ENCODE results near the gene ALDH1A3.

ALDH1A3 gene

DNA sequence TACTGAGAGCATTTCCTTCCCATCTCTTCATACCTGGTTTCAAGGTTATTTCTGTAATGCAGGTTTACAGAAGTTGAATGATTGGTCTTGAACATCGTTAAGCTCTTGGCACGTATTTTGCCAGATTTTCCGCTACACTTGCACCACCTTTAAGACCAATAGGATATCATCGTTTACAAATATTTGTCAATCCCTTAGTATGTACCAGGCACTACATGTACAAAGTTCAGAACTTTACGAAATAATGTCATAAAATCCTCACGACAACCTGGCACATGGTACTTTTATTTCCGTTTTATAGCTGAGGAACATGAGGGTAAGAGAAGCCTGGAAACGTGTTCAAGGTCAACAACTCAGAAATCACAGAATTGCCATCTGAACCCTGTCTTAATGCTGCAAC, 45.8 kb downstream of the ALDH1A3 start:
- ATAC-seq (ENCODE audit: low read depth) (no peak), DNase-seq (ENCODE audit: low spot score in 2 of 2) (no peak)
- Mint-ChIP-seq H3K27me3 (no peaks in the 10 kb centered on the region), H3K36me3 (peaks cover 8% of the 10 kb centered on the region), H3K9me3 (no peaks in the 10 kb centered on the region), H3K4me1 (peaks cover 49% of the 10 kb centered on the region), H3K27ac (no peak overlapping the region), H3K4me3 (no peak overlapping the region)

DNA sequence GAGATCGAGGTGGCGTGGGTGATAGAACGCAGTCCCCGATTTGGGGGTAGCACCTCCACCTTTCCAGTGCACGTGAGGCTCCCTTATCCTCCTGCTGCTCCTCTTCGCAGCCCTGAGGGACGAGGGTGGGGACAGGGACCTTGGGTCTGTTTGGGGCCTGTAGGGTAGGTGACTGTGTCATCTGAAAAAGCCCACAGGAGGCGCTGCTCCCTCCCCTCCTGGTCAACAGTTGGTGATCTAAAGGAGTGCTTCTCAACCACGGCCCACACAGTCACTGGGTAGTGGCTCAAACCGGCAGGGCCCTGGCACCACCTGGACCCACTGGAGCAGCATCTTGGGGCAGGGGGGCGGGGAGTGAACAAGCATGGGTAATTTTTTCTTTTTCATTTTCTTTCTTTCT, 46.6 kb downstream of the ALDH1A3 start:
- peaks cover 48% of the 10 kb centered on the region for H3K4me1 Mint-ChIP-seq
- no peaks in the 10 kb centered on the region for H3K9me3 Mint-ChIP-seq
- peaks cover 8% of the 10 kb centered on the region for H3K36me3 Mint-ChIP-seq
- no peaks in the 10 kb centered on the region for H3K27me3 Mint-ChIP-seq
- no peak overlapping the region for H3K4me3 Mint-ChIP-seq
- DNase-seq (ENCODE audit: low spot score in 2 of 2) (no peak), ATAC-seq (ENCODE audit: low read depth) (peak; percentile 23)
- H3K27ac Mint-ChIP-seq: no peak overlapping the region

DNA sequence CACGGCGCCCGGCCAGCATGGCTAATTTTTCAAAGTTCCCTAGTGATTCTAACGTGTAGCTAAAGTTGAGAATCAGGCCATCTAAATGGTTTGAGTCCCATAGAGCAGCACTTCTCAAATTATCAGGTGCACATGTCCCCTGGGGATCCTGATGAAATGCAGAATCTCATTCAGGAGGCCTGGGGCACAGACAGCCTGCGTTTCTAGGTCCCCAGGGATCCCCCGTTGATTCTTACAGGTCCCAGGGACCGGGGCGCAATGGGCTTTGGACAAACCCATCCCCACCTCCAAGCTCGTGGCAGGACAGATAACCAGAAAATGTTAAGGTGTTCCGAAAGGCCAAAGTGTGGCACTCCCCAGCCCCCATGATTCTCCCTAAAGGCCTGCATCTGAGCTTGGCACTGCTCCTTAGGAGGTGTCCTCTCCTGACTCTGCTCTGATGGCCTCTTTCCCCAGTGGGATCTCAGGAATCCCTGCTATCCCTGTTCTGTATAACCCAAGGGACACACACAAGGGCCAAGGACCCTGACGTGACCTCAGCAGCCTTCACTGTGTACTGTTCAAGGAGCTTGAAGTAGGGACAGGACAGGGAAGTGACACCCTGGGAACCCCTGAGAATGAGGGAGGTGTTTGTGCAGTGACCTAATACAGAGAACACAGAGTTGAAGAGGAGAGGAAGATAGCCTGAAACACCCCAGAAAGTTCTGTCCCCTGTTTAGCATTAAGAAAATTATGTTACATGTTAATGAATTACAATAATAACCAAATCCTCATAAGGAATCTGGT, 47.5 kb downstream of the ALDH1A3 start:
- Mint-ChIP-seq H3K27ac (peak overlapping the region; percentile 54), H3K4me1 (peaks cover 49% of the 10 kb centered on the region), H3K9me3 (no peaks in the 10 kb centered on the region), H3K36me3 (peaks cover 9% of the 10 kb centered on the region), H3K27me3 (no peaks in the 10 kb centered on the region), H3K4me3 (peak overlapping the region; percentile 39)
- peak in 1 of 2 donors; percentile 37 for DNase-seq (ENCODE audit: low spot score in 2 of 2)
- peak; percentile 72 for ATAC-seq (ENCODE audit: low read depth)

DNA sequence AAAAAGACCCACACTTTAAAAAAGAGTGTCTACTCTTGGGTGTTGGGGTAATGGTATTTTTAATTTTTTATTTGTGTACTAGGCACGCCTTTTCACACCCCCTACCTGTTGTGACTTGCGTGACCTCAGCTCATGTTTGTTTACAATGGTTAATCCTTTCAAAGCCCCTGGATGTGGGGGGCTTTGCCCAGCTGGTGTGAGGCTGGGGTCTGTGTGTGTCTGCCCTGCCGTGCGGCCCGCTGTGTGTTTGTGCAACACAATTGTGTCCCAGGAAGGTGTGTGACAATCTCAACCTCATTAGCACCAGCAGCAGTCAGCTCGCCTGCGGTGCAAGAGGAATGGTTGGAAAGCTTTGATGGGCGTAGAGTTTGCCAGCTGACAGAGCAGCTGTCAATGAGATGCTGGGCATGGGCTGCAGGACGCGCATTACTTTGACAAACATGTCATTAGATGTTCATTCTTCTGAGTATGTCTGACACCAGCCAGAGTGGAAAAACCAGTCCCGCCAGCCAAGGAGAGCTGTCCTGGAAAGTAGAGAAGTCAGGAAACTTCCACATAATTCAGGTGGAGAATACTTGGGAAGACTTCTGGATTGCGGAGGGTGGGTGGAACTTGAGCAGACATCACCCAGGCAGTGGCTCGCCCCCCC, 49.1 kb downstream of the ALDH1A3 start:
- Mint-ChIP-seq H3K4me1 (peaks cover 51% of the 10 kb centered on the region), H3K27ac (no peak overlapping the region), H3K4me3 (no peak overlapping the region), H3K9me3 (no peaks in the 10 kb centered on the region), H3K36me3 (peaks cover 10% of the 10 kb centered on the region), H3K27me3 (no peaks in the 10 kb centered on the region)
- DNase-seq (ENCODE audit: low spot score in 2 of 2) (no peak), ATAC-seq (ENCODE audit: low read depth) (no peak)

DNA sequence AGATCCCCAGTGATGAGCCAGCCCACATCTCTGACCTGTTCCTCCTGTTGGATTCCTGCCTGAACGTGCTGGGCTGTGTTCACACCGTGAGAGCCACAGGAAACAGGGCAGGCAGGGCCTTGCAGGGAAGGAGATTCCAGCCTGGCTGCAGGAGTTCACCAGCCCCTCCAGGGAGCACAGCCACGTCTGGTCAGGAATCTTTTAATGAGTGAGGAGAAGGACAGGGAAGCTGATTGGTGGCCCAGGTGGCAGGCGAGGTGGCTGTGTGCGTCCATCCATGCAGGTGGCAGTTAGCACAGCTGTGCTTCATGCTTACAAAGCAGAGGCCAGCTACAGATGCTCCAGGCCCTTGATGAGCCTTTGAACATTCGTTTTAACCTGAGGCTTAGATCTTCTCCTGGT, 50.0 kb downstream of the ALDH1A3 start:
- no peak overlapping the region for H3K4me3 Mint-ChIP-seq
- ATAC-seq (ENCODE audit: low read depth): no peak
- peaks cover 53% of the 10 kb centered on the region for H3K4me1 Mint-ChIP-seq
- no peak for DNase-seq (ENCODE audit: low spot score in 2 of 2)
- H3K36me3 Mint-ChIP-seq: peaks cover 6% of the 10 kb centered on the region
- H3K9me3 Mint-ChIP-seq: no peaks in the 10 kb centered on the region
- no peak overlapping the region for H3K27ac Mint-ChIP-seq
- no peaks in the 10 kb centered on the region for H3K27me3 Mint-ChIP-seq

DNA sequence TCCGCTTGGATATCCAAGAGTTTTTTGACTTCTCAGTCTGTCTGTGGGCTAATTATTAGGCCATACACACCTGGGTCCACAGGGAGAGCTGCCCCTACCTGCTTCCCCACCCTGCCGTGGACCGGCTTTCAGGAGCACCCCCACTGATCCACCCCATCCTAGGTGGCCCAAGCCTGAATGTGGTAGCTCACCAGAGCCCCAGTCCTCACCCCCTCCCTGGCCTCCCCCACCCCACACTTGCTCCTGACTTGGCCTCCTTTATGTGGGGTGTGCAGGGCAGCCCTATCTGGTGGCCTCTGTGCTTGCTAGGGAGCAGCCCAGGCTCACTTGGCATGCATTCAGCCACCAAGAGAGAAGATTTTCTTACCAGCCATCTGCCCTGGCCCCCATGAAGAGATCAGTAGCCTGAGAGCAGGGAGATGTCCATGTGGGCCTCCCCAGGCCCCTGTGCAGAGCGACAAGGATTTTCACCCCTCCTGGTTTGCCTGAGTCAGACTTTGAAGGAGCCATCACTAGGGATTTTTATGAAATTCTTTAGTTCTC, 50.7 kb downstream of the ALDH1A3 start:
- Mint-ChIP-seq H3K36me3 (peaks cover 4% of the 10 kb centered on the region), H3K27me3 (no peaks in the 10 kb centered on the region), H3K4me1 (peaks cover 59% of the 10 kb centered on the region), H3K27ac (peak overlapping the region; percentile 38), H3K9me3 (no peaks in the 10 kb centered on the region), H3K4me3 (no peak overlapping the region)
- no peak for ATAC-seq (ENCODE audit: low read depth)
- no peak for DNase-seq (ENCODE audit: low spot score in 2 of 2)

DNA sequence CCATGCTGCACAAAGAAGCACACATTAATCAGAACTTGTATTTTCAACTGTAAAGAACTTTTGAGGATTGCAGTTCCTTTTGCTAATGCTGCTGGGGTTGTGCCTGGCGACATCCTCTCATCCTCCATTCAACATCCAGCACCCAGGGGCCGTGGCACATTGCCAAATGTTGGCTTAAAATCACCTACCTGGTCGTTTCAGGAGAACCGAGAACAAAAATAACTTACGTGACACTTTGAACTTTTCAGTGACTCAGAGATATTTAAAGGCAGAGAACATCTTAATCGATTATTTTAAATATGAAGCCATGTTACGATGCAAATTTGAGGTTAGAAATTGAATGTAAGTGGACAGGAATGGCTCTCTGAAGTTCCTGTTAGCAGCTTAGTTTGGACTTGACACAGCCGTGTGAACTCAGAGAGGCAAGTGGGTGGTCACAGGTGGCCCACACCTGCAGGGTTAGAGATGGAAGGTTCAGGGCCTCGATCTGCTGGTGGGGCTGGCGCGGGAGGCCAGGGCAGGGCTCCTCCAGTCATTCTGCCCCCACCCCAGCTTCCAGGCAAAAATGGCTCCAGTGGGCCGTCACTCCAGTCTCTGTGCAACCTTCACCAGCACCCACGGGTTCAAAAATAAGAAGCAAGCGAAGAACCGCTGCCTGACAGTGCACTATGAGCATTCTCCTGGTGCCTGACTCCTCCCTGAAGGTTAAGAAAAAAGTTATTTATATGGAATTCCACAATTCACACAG, 51.7 kb downstream of the ALDH1A3 start:
- ATAC-seq (ENCODE audit: low read depth) (no peak), DNase-seq (ENCODE audit: low spot score in 2 of 2) (no peak)
- Mint-ChIP-seq H3K4me3 (no peak overlapping the region), H3K36me3 (peaks cover 2% of the 10 kb centered on the region), H3K9me3 (no peaks in the 10 kb centered on the region), H3K27ac (no peak overlapping the region), H3K27me3 (no peaks in the 10 kb centered on the region), H3K4me1 (peaks cover 59% of the 10 kb centered on the region)

DNA sequence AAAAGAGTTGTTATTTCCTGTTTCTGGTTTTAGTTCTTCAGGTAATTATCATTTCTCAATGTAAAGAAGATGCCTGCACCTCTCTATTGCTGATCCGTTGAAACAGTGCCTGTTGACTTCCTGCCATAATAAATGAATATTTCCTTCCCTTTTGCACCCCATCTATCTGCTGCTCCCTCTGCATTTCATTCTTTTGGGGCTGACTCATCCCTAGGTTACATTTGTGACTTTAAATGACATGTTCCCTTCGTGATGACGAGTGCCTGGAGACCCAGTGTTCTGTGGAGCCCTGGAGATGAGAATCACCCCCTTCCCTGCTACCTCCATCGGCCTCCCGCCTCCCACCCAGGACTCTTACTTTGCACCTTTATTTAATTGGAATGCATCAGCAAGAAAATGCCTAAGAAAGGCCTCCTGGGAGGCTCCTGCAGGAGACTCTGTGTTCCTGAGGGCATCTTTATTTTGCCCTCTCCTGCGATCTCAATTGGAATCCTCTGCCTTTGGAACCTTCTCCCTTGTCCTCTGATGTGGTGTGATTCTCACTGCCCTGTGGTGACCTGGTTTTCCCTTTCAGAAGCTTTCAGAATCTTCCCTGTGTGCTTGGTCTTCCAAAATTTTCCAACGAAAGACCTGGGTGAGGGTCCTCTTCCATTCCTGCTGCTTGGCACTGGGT, 53.2 kb downstream of the ALDH1A3 start:
- Mint-ChIP-seq H3K36me3 (peaks cover 2% of the 10 kb centered on the region), H3K4me3 (no peak overlapping the region), H3K27ac (no peak overlapping the region), H3K4me1 (peaks cover 50% of the 10 kb centered on the region), H3K9me3 (no peaks in the 10 kb centered on the region), H3K27me3 (no peaks in the 10 kb centered on the region)
- DNase-seq (ENCODE audit: low spot score in 2 of 2) (no peak), ATAC-seq (ENCODE audit: low read depth) (no peak)

DNA sequence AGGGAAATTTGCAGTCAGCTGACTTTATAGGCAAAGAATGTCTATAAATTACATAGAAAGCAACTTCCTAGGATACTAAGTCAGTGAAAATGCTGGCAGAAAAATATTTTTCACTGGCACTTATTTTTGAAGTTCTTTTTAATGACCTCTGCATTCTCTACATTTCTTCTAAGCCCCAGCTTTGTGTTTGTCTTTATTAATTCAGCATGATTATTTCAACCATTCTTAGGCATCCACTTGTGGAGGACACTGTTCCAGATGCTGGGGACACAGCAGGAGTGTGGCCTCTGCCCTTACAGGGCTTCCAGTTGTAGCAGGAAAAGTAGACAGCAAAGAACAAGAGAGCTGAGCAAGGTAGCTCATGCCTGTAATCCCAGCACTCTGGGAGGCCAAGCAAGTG, 54.5 kb downstream of the ALDH1A3 start:
- H3K36me3 Mint-ChIP-seq: peaks cover 2% of the 10 kb centered on the region
- H3K4me1 Mint-ChIP-seq: peaks cover 50% of the 10 kb centered on the region
- H3K27me3 Mint-ChIP-seq: no peaks in the 10 kb centered on the region
- ATAC-seq (ENCODE audit: low read depth) (no peak), DNase-seq (ENCODE audit: low spot score in 2 of 2) (no peak)
- no peaks in the 10 kb centered on the region for H3K9me3 Mint-ChIP-seq
- H3K4me3 Mint-ChIP-seq: no peak overlapping the region
- peak overlapping the region; percentile 29 for H3K27ac Mint-ChIP-seq

DNA sequence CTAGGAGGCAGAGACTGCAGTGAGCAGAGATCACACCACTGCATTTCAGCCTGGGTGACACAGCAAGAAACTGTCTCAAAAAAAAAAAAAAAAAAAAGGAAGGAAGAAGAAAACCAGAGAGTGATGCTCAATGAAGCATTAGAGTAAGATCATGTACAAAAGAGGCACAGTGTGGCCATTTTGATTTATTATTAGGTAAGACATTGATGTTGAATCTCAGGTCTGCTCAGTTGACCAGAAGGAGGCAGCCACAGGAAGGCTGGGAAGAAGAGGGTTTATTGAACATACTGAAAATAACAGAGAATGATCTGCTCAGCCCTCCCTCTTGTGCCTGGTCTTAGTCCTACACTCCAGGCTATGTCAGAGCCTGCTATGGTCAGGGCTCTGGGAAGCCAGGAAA, 55.1 kb downstream of the ALDH1A3 start:
- Mint-ChIP-seq H3K27me3 (no peaks in the 10 kb centered on the region), H3K36me3 (peaks cover 2% of the 10 kb centered on the region), H3K27ac (peak overlapping the region; percentile 29), H3K4me3 (no peak overlapping the region), H3K9me3 (no peaks in the 10 kb centered on the region), H3K4me1 (peaks cover 46% of the 10 kb centered on the region)
- DNase-seq (ENCODE audit: low spot score in 2 of 2) (no peak), ATAC-seq (ENCODE audit: low read depth) (peak; percentile 83)

DNA sequence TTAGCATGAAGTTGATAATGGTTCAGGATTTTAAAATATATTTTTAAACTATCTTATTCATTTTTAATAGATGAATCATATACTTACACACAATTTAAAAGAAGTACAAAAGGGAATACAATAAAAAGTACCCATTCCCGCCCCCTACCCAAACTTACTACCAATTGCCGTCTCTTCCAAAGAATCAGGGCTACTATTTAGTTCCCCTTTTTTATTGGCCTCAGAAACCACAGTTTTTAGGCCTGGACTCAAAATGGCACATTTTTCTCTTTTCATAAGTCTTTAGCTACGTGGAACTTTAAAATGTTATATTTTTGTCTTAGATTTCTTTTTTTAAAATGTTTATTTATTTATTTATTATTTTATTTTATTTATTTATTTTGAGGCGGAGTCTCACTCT, 57.5 kb downstream of the ALDH1A3 start:
- peaks cover 31% of the 10 kb centered on the region for H3K4me1 Mint-ChIP-seq

DNA sequence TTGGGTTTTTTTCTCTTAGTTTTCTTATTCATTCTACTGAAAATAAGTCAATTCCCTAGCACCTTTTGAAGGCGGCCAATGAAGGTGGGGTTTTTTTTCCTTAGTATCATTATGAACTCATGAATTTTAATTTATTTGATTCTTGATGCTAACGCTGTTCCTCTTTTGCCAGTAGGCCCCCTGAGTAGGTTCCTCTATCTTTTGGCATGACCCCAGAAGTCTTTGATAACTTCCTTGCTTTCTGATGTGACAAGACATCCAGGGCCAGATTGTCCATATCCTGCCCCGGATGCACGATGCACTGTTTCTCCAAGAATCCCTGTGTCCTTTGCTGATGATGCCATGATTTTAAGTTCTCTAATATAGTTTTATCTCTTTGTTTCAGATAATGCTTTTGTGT, 60.2 kb downstream of the ALDH1A3 start:
- ATAC-seq (ENCODE audit: low read depth): no peak
- no peak overlapping the region for H3K4me3 Mint-ChIP-seq
- no peaks in the 10 kb centered on the region for H3K9me3 Mint-ChIP-seq
- H3K27ac Mint-ChIP-seq: no peak overlapping the region
- DNase-seq (ENCODE audit: low spot score in 2 of 2): no peak
- H3K36me3 Mint-ChIP-seq: no peaks in the 10 kb centered on the region
- H3K4me1 Mint-ChIP-seq: peaks cover 24% of the 10 kb centered on the region
- no peaks in the 10 kb centered on the region for H3K27me3 Mint-ChIP-seq

More for the DNA sequence above, 57.5 kb downstream of the ALDH1A3 start:
- H3K27ac Mint-ChIP-seq: no peak overlapping the region
- no peak overlapping the region for H3K4me3 Mint-ChIP-seq
- no peak for ATAC-seq (ENCODE audit: low read depth)
- H3K36me3 Mint-ChIP-seq: peaks cover 1% of the 10 kb centered on the region
- DNase-seq (ENCODE audit: low spot score in 2 of 2): no peak
- H3K9me3 Mint-ChIP-seq: no peaks in the 10 kb centered on the region
- no peaks in the 10 kb centered on the region for H3K27me3 Mint-ChIP-seq

DNA sequence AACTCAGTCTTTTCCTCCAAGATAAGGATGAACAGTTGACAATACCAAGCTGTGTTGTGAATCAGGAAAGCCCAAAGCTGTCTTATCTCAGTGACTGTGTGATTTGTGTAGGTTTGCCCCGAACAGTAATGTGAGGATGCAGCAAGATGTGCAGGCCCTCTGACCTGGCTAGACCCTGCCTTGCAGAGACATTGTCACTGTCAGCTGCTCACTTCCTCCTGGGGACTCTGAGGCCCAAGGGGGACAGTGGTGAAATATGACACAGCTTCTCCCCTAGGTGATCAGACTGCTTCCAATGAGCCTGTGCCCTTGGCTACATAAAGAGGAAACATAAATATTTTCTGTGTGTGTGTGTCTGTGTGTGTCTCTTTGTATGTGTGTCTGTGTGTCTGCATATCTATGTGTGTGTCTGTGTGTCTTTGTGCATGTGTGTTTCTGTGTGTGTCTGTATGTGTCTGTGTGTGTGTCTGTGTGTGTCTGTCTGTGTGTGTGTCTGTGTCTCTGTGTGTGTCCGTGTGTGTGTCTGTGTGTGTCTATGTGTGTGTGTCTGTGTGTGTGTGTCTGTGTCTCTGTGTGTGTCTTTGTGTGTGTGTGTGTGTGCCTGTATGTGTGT, 61.2 kb downstream of the ALDH1A3 start:
- no peak for DNase-seq (ENCODE audit: low spot score in 2 of 2)
- ATAC-seq (ENCODE audit: low read depth): peak; percentile 82
- Mint-ChIP-seq H3K27me3 (no peaks in the 10 kb centered on the region), H3K4me1 (peaks cover 16% of the 10 kb centered on the region), H3K4me3 (no peak overlapping the region), H3K36me3 (no peaks in the 10 kb centered on the region), H3K27ac (no peak overlapping the region), H3K9me3 (no peaks in the 10 kb centered on the region)

All from memory B cell (primary cell).